ENCODE data around the gene TRAM2. TPM values are rescaled to one million over a fixed set of nuclear protein-coding genes. Genes with fewer than 3 reads are reported as not detected.

The TRAM2 gene
- total RNA-seq, 1 experiment from 2014 or later, result 21.3 TPM

DNA sequence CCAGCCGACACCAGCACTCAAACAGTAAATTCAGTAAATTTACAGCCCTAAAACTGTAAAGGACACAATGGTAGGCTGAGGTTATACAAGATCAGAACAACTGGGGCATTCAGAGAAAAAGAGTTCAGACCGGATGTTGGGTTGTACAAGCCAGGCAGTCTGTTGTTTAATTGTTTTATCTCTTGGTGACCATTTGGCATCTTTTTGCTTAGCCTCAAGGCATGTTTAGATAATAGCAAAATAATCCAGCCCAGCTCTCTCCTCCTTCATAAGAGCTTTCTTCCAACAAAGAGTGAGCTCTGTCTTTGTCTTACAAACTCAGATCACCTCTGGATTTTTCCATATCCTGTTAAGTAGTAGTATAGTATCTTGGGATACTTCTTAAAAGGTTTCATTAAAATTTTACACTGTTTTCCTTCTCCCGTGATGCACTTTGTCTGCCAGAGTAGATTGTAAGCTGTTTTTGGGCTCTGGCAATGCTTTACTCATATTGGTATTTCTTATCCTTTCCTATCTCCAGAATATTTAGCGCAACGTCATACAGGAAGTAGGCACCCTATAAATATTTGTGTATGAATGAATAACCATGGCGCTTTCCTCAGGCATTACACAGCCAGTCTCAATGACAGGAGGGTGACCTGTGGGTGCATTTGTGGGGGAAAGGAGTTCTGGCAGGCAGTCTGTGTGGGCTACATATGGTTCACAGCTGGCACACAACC is 35.6 kb upstream of the TRAM2 start:
- intact Hi-C loops (cut with micrococcal nuclease), result no loop called here
- ChIA-PET POLR2A (no interaction called here), RAD21 (ENCODE audit: low non-redundant PET in 1 of 2, low total read pairs in 2 of 2, uncharacterized antibody in 2 of 2, unreplicated experiment in 2 of 2) (no interaction called here), CTCF (no interaction called here)
- BruUV-seq (replicated peaks), result no TSS peak
- Histone ChIP-seq H3K9me3 (ENCODE audit: control insufficient read depth in 1 of 2, insufficient read depth in 1 of 2, low read depth in 1 of 2, low read length in 2 of 2) (no peaks in the 10 kb centered on the region), H3K36me3 (ENCODE audit: control insufficient read depth in 1 of 2, insufficient read depth in 2 of 2, low read length in 2 of 2) (no peaks in the 10 kb centered on the region), H2AFZ (ENCODE audit: low read depth, low read length, poor library complexity, severe bottlenecking) (no peak overlapping the region), H3K27me3 (ENCODE audit: insufficient read depth, low read length) (no peaks in the 10 kb centered on the region), H3K4me2 (ENCODE audit: low read length) (no peak overlapping the region), H3K4me3 (replicated peaks in 1 of 2; ENCODE audit: low read depth in 1 of 2, low read length in 2 of 2) (no peak overlapping the region), H3K79me2 (ENCODE audit: insufficient read depth, low read length) (no peaks in the 10 kb centered on the region), H4K20me1 (ENCODE audit: insufficient read depth) (no peaks in the 10 kb centered on the region), H3K9ac (ENCODE audit: low read length) (no peak overlapping the region), H3K9me2 (ENCODE audit: insufficient read depth) (no peaks in the 10 kb centered on the region), H3K27ac (ENCODE audit: low read depth, low read length) (no peak overlapping the region), H3K4me1 (ENCODE audit: control insufficient read depth in 1 of 2, insufficient read depth in 2 of 2, low read length in 2 of 2) (peaks cover 4 to 18% of the 10 kb centered on the region in 2 experiments; a peak in 3 of 4 replicates)
- DNase-seq (ENCODE audit: low read depth, low spot score) (no peak), ATAC-seq (no peak)
- TF ChIP-seq, protein P1, sequence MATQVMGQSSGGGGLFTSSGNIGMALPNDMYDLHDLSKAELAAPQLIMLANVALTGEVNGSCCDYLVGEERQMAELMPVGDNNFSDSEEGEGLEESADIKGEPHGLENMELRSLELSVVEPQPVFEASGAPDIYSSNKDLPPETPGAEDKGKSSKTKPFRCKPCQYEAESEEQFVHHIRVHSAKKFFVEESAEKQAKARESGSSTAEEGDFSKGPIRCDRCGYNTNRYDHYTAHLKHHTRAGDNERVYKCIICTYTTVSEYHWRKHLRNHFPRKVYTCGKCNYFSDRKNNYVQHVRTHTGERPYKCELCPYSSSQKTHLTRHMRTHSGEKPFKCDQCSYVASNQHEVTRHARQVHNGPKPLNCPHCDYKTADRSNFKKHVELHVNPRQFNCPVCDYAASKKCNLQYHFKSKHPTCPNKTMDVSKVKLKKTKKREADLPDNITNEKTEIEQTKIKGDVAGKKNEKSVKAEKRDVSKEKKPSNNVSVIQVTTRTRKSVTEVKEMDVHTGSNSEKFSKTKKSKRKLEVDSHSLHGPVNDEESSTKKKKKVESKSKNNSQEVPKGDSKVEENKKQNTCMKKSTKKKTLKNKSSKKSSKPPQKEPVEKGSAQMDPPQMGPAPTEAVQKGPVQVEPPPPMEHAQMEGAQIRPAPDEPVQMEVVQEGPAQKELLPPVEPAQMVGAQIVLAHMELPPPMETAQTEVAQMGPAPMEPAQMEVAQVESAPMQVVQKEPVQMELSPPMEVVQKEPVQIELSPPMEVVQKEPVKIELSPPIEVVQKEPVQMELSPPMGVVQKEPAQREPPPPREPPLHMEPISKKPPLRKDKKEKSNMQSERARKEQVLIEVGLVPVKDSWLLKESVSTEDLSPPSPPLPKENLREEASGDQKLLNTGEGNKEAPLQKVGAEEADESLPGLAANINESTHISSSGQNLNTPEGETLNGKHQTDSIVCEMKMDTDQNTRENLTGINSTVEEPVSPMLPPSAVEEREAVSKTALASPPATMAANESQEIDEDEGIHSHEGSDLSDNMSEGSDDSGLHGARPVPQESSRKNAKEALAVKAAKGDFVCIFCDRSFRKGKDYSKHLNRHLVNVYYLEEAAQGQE (IDR thresholded peaks at IDR 0.05; ENCODE audit: low read depth), result no peak
- TF ChIP-seq POLR2A (IDR thresholded peaks at IDR 0.05; ENCODE audit: borderline replicate concordance, extremely low read depth, insufficient read depth, insufficient read length) (no peak), SRF (IDR thresholded peaks at IDR 0.05; ENCODE audit: low read depth) (no peak), CEBPB (IDR thresholded peaks at IDR 0.05; ENCODE audit: low read depth) (no peak), JUND (IDR thresholded peaks at IDR 0.05) (no peak), ELF1 (IDR thresholded peaks at IDR 0.05; ENCODE audit: borderline replicate concordance, low read depth) (no peak), SP1 (IDR thresholded peaks at IDR 0.05; ENCODE audit: low read depth) (no peak), TCF7L2 (IDR thresholded peaks at IDR 0.05; ENCODE audit: borderline replicate concordance, extremely low read depth, insufficient read depth, insufficient read length) (no peak), RAD21 (IDR thresholded peaks at IDR 0.05; ENCODE audit: low read depth) (no peak), CBX3 (IDR thresholded peaks at IDR 0.05; ENCODE audit: low read depth) (no peak), ZFX (IDR thresholded peaks at IDR 0.05) (no peak), EZH2phosphoT487 (IDR thresholded peaks at IDR 0.05; ENCODE audit: borderline replicate concordance) (no peak)
- TF ChIP-seq, protein P2, sequence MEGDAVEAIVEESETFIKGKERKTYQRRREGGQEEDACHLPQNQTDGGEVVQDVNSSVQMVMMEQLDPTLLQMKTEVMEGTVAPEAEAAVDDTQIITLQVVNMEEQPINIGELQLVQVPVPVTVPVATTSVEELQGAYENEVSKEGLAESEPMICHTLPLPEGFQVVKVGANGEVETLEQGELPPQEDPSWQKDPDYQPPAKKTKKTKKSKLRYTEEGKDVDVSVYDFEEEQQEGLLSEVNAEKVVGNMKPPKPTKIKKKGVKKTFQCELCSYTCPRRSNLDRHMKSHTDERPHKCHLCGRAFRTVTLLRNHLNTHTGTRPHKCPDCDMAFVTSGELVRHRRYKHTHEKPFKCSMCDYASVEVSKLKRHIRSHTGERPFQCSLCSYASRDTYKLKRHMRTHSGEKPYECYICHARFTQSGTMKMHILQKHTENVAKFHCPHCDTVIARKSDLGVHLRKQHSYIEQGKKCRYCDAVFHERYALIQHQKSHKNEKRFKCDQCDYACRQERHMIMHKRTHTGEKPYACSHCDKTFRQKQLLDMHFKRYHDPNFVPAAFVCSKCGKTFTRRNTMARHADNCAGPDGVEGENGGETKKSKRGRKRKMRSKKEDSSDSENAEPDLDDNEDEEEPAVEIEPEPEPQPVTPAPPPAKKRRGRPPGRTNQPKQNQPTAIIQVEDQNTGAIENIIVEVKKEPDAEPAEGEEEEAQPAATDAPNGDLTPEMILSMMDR (IDR thresholded peaks at IDR 0.05 in 2 of 3, conservative IDR thresholded peaks at IDR 0.05 in 1 of 3; ENCODE audit: borderline replicate concordance in 1 of 3, insufficient read depth in 1 of 3, low read depth in 2 of 3, low read length in 2 of 3), result no peak
- TF ChIP-seq, protein P3, sequence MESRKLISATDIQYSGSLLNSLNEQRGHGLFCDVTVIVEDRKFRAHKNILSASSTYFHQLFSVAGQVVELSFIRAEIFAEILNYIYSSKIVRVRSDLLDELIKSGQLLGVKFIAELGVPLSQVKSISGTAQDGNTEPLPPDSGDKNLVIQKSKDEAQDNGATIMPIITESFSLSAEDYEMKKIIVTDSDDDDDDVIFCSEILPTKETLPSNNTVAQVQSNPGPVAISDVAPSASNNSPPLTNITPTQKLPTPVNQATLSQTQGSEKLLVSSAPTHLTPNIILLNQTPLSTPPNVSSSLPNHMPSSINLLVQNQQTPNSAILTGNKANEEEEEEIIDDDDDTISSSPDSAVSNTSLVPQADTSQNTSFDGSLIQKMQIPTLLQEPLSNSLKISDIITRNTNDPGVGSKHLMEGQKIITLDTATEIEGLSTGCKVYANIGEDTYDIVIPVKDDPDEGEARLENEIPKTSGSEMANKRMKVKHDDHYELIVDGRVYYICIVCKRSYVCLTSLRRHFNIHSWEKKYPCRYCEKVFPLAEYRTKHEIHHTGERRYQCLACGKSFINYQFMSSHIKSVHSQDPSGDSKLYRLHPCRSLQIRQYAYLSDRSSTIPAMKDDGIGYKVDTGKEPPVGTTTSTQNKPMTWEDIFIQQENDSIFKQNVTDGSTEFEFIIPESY (IDR thresholded peaks at IDR 0.05; ENCODE audit: extremely low read depth, insufficient replicate concordance, low read length), result no peak
- TF ChIP-seq, protein P4, sequence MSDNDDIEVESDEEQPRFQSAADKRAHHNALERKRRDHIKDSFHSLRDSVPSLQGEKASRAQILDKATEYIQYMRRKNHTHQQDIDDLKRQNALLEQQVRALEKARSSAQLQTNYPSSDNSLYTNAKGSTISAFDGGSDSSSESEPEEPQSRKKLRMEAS (IDR thresholded peaks at IDR 0.05), result no peak
